Spinal cord (tissue), 10 donors: ENCODE results near the gene UBL7. TPM values are rescaled to one million over a fixed set of nuclear protein-coding genes. Genes with fewer than 3 reads are reported as not detected.

ENCODE experiments used
- DNase-seq, 6 donors: peaks; one replicate each; pipeline versions ENCODE4 v3.0.0 to v3.0.0-alpha.2; 2013 to 2015; ENCODE audit warnings: low spot score in 6 of 6, low read depth in 4 of 6
- H3K27ac ChIP-seq: one replicate; pipeline ENCODE4 v1.5.1; 2013; ENCODE audit warnings: low read depth, low read length, control low read depth
- H3K27me3 ChIP-seq: one replicate; pipeline ENCODE4 v1.6.1; 2013; ENCODE audit warnings: low read length; ENCODE audit not compliant: control insufficient read depth, insufficient read depth
- H3K36me3 ChIP-seq: one replicate; pipeline ENCODE4 v1.6.1; 2013; ENCODE audit warnings: low read length; ENCODE audit not compliant: control insufficient read depth, insufficient read depth
- H3K4me1 ChIP-seq: one replicate; pipeline ENCODE4 v1.6.1; 2013; ENCODE audit warnings: low read length; ENCODE audit not compliant: control insufficient read depth, insufficient read depth
- H3K4me3 ChIP-seq: one replicate; pipeline ENCODE4 v1.5.1; 2013; ENCODE audit warnings: low read depth, low read length, control low read depth
- H3K9me3 ChIP-seq: one replicate; pipeline ENCODE4 v1.6.1; 2013; ENCODE audit warnings: low read length; ENCODE audit not compliant: control insufficient read depth, insufficient read depth
- WGBS: methylation state at CpG from one replicate; pipeline ENCODE4 v1.1.5; 2013; ENCODE audit warnings: missing lambda C conversion rate; ENCODE audit not compliant: insufficient coverage; 5-methylcytosine and 5-hydroxymethylcytosine counted together
- polyA plus RNA-seq, 2 donors: library from polyadenylated mRNA; unstranded; fragments of 120-200 nt; gene quantifications; one replicate each; pipeline ENCODE4 v1.2.1, GENCODE V29; 2013; ENCODE audit not compliant: insufficient read length in 2 of 2
- total RNA-seq, 2 donors: library from RNA; depleted of rRNA in 1 of 2; stranded (reverse); fragments of 120-200 nt in 1 of 2; fragments of >200 nt in 1 of 2; gene quantifications; one replicate each; pipeline versions ENCODE4 v1.2.3 to v1.2.4, GENCODE V29; 2013 to 2014
- donor health status: healthy.

UBL7 gene
- total and polyA plus RNA-seq, 4 donors = 32.8 to 68.8 (median 57.1) TPM

DNA sequence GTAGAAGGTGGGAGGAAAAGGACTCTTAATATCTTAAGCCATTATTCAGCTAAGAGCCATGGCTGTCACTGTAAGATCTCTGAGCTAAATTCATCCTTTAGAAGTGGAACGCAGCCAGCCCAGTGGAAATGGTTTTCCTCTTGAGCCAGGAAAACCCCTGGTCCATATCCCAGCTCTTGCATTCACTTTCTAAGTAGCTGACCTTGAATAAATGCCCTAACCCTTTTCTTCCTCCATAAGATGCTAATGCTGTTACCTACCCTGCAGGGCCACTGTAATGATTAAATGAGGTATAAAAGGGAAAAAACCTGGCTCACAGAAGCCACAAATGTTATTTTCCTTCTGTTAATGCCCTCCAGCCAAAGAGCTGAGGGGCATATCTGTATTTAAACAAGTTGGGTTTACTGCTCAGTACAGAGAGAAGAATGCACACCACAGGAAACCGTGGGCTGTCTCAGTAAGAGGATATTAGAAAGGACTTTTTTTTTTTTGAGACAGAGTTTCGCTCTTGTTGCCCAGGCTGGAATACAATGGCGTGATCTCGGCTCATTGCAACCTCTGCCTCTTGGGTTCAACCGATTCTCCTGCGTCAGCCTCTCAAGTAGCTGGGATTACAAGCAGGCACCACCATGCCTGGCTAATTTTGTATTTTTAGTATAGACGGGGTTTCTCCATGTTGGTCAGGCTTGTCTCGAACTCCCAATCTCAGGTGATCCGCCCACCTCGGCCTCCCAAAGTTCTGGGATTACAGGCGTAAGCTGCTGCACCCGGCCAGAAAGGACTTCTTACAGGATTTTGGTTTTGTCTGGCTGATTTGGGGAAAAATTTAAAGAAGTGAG is 6.8 kb downstream of the UBL7 start:
- peaks cover 51% of the 10 kb centered on the region for H3K36me3 ChIP-seq
- H3K4me3 ChIP-seq = no peak overlapping the region
- no peak overlapping the region for H3K27ac ChIP-seq
- no peaks in the 10 kb centered on the region for H3K27me3 ChIP-seq
- no peaks in the 10 kb centered on the region for H3K9me3 ChIP-seq
- whole genome bisulfite sequencing = 90% methylated on average over 11 of the region's 13 CpGs
- H3K4me1 ChIP-seq = peaks cover 7% of the 10 kb centered on the region
- DNase-seq = no peak

DNA sequence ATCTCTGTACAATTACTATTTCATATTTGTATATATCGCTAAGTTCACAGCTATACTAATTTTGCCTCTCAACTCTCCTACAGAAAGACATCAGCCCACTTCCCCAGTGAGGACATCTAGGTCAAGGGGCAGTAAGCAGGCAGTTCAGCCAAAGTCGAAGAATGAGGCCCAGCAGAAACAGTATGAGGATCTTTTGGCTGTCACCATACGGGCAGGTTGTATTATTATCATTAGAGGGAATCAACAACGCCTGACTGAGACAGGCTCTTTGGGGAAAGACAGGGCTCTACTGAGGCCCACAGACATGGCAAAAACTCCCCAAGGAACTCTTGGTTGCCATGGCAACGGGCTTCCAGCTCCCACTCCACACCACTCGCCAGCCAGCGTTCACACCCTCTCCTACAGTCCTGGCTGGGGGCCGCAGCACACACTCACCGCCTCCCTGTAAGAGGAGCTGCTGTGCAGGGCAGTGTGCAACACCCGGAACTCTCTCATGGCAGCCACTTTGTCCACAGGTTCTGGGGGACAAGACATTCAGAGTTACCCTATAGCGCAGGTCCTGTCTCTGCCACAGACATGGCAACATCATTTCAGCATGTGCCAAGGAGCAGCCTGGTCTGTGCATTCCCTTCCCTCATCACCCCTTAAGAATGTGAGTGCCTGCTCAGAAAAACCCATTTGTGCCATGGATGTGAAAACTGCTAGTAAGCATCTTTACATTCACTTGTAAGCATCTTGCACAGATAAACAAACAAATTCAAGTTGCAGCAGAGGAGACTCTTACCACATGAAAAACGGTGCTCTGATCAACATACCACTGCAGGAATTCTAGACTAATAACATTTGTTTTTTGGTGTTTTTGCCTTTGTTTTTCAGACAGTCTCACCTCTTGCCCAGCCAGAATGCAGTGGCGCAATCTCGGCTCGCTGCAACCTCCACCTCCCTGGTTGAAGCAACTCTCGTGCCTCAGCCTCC is 8.8 kb downstream of the UBL7 start:
- peak in 2 of 6 donors; percentile 53 to 85 for DNase-seq
- WGBS = 33% methylated on average over 10 of the region's 16 CpGs
- H3K27me3 ChIP-seq = no peaks in the 10 kb centered on the region
- no peak overlapping the region for H3K27ac ChIP-seq
- no peaks in the 10 kb centered on the region for H3K9me3 ChIP-seq
- peaks cover 64% of the 10 kb centered on the region for H3K36me3 ChIP-seq
- no peak overlapping the region for H3K4me3 ChIP-seq
- H3K4me1 ChIP-seq = peaks cover 7% of the 10 kb centered on the region

- no peak overlapping the region for H3K27ac ChIP-seq
- no peaks in the 10 kb centered on the region for H3K27me3 ChIP-seq
- peaks cover 59% of the 10 kb centered on the region for H3K36me3 ChIP-seq
- no peaks in the 10 kb centered on the region for H3K9me3 ChIP-seq
- peaks cover 7% of the 10 kb centered on the region for H3K4me1 ChIP-seq
- DNase-seq = no peak
- WGBS = 95% methylated on average over 2 of the region's 2 CpGs
- H3K4me3 ChIP-seq = no peak overlapping the region
These were observed 9.6 kb downstream of the UBL7 start for GRCh38 chr15:74451322-74451721.

DNA sequence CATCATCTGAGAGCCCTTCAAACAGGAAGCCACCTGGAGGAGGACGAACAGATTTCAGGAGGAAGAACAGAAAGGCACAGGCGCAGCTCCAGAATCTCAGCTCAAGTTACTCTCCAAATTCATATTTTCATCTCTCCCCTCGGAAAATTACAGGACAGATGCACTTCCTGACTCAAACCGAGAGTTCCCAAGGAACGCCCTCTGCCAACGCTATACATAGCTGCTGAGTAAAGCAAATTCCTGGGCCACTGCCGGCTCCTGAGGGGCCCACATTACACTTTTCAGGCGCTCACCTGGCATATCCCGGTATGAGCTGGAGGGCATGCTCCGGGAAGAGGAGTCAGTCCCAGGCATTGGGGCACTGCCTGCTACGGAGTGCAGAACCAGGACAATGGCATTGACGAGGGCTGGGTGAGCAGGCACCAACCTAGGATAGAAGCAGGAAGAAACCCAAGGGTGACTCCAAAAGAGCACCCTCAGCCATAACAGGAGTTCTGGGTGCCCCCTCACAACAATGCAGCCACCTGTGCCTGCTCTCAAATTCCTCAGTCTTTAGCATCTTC is 11.2 kb downstream of the UBL7 start:
- Histone ChIP-seq H3K4me1 (peaks cover 7% of the 10 kb centered on the region), H3K9me3 (no peaks in the 10 kb centered on the region), H3K27ac (no peak overlapping the region), H3K36me3 (peaks cover 63% of the 10 kb centered on the region), H3K4me3 (no peak overlapping the region), H3K27me3 (no peaks in the 10 kb centered on the region)
- DNase-seq = peak in 1 of 6 donors; percentile 49
- 92% methylated on average over 12 of the region's 12 CpGs for WGBS

GRCh38 chr15:74449095-74449494 is 11.9 kb downstream of the UBL7 start:
- no peak overlapping the region for H3K4me3 ChIP-seq
- H3K27me3 ChIP-seq = no peaks in the 10 kb centered on the region
- no peak overlapping the region for H3K27ac ChIP-seq
- no peak for DNase-seq
- WGBS = 97% methylated on average over 5 of the region's 7 CpGs
- peaks cover 59% of the 10 kb centered on the region for H3K36me3 ChIP-seq
- no peaks in the 10 kb centered on the region for H3K9me3 ChIP-seq
- H3K4me1 ChIP-seq = peaks cover 7% of the 10 kb centered on the region

- WGBS = 92% methylated on average over 4 of the region's 9 CpGs
- DNase-seq = no peak
- no peak overlapping the region for H3K27ac ChIP-seq
These were observed 14.9 kb downstream of the UBL7 start for GRCh38 chr15:74445816-74446763.

DNA sequence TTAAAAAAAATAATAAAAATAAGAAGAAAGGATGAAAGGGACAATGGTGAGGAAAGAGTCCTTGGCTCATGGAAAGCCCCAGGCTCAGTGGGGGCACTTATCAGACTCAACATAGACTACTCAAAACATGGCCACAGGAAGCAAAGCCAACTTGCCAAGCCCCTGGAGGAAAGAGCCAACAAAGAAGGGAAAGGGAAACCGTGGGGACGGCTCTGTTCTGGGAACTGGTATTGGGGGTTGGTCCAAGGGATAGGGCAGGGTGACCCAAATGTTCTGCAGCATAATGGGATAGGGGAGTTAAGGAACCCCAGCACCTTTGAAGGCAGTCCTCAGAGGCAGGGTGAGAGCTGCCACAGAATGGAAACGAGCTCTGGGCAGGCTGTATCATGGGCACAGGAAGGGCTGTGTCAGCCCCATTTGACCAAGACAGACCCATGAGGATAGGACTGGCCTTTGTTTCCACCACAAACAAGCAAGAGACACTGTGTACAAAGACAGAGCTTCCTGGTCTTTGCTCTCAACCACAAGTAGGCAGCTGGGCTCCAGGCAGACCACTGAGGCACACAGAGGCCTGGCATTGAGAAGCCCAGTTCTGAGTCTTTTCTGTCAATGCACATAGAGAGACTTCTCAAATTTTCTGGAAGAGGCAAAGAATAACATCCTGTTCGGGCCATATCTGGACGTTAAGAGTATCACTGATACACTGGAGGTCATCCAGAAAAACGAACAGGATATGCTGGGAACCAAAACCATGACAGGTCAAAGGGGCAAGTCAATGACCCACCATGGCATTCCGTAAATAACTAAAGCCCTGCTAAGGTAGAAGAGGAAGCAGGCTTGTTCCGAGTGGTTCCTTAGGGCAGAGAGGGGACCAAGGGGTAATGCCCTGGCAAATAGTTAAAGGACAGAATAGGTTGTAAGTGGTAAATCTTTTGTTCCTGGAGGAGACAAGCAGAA is 16.6 kb downstream of the UBL7 start:
- no peak for DNase-seq
- Histone ChIP-seq H3K4me3 (no peak overlapping the region), H3K36me3 (peaks cover 33% of the 10 kb centered on the region), H3K27me3 (no peaks in the 10 kb centered on the region), H3K27ac (no peak overlapping the region), H3K4me1 (peaks cover 4% of the 10 kb centered on the region), H3K9me3 (no peaks in the 10 kb centered on the region)
- 82% methylated on average over 8 of the region's 8 CpGs for WGBS

More at GRCh38 chr15:74445816-74446763, 14.9 kb downstream of the UBL7 start:
- Histone ChIP-seq H3K4me3 (no peak overlapping the region), H3K4me1 (peaks cover 4% of the 10 kb centered on the region), H3K36me3 (peaks cover 50% of the 10 kb centered on the region), H3K27me3 (no peaks in the 10 kb centered on the region), H3K9me3 (no peaks in the 10 kb centered on the region)
